Ramos (cell line): ENCODE data around the gene FIGN.

Source experiments
- in situ Hi-C: fragments of 300-500 bp; cut with MboI; formaldehyde crosslinking; loops from one replicate; pipeline ENCODE4 v1.14.3; 2022; ENCODE audit warnings: low sequenced_read_pairs; ENCODE audit not compliant: unreplicated experiment

FIGN gene, protein sequence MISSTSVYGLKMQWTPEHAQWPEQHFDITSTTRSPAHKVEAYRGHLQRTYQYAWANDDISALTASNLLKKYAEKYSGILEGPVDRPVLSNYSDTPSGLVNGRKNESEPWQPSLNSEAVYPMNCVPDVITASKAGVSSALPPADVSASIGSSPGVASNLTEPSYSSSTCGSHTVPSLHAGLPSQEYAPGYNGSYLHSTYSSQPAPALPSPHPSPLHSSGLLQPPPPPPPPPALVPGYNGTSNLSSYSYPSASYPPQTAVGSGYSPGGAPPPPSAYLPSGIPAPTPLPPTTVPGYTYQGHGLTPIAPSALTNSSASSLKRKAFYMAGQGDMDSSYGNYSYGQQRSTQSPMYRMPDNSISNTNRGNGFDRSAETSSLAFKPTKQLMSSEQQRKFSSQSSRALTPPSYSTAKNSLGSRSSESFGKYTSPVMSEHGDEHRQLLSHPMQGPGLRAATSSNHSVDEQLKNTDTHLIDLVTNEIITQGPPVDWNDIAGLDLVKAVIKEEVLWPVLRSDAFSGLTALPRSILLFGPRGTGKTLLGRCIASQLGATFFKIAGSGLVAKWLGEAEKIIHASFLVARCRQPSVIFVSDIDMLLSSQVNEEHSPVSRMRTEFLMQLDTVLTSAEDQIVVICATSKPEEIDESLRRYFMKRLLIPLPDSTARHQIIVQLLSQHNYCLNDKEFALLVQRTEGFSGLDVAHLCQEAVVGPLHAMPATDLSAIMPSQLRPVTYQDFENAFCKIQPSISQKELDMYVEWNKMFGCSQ

DNA sequence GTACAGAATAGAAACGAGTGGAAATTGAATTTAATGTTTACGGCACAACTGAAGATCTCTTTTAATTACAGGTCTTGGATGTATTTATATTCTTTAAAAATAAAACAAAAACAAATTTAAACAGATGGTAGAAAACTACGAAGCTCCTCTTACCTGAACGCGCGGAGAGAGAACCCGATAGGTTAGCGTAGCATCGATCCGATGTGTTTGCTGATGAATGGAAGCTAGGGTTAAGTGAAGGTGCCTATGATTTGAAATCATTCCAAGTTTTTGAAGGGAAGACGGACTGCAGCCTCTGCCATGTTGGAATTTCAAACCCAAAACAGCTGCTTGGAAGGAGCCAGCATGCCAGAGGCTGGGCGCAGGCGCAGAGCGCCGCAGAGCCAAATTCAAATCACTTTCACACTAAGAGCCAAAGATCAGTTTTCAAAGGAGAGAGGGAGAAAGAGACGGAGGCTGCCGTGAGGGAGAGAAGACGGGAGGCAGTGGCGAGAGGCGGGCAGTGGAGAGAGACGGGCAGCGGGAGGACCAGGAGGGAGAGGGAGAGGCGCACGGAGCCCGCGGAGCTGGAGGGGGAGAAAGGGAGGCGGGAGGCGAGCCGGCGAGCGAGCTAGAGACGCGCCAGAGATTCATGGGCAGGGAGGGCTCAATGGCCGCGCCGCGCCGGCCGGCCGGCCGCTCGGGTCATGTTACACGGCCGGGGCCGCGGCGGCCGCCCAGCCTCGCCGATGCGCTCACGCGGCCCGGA is at the start of gene FIGN:
Gene FIGN (minus strand): TSS at position 324 of the 748 bp plus-strand sequence. CDS start 1,081 bp downstream, outside the sequence.
- in situ Hi-C loops: no loop called here

DNA sequence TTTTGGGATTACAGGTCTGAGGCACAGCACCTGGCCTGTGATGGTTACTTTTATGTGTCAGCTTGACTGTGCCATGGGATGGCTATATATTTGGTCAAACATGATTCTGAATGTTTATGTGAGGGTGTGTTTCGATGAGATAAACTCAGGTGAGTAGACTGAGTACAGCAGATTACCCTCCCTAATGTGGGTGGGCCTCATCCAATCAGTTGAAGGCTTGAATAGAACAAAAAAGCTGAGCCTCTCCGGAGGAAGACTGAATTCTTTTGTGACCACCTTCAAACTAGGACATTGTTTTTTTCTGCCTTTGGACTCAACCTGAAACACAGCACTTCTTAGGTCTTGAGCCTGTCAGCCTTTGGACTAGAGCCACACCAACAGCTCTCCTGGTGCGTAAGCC is 49.4 kb upstream of the FIGN start:
- in situ Hi-C loops: no loop called here

DNA sequence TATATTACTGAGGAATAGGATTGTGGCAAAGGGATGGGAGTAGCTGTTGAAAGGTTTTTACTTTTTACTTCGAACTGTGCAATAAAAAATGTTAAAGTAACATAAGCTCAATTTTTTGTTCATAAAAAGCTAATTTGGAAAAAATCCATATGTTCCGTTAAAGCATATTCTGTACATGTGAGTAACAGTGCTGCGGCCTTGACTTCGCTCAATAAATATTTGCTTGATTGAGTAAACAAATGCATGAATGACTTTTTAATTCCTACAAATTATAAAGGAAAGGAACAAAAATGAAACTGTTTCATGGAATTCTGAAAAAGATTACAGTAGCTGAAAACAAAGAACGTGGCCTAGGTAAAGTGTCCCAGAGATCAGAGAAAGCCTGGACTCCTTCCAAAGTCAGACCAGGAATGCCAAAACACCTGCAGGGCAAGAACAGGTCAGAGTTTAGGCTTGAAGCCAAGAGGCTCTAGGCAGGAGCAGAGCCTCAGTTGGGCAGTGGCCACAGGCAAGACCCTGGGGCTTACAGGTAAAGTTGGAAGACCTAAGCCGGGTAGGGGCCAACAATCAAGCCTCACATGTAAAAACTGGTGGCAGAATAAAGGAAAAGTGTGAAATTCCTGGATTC is 44.3 kb upstream of the FIGN start:
- in situ Hi-C loops: no loop called here

DNA sequence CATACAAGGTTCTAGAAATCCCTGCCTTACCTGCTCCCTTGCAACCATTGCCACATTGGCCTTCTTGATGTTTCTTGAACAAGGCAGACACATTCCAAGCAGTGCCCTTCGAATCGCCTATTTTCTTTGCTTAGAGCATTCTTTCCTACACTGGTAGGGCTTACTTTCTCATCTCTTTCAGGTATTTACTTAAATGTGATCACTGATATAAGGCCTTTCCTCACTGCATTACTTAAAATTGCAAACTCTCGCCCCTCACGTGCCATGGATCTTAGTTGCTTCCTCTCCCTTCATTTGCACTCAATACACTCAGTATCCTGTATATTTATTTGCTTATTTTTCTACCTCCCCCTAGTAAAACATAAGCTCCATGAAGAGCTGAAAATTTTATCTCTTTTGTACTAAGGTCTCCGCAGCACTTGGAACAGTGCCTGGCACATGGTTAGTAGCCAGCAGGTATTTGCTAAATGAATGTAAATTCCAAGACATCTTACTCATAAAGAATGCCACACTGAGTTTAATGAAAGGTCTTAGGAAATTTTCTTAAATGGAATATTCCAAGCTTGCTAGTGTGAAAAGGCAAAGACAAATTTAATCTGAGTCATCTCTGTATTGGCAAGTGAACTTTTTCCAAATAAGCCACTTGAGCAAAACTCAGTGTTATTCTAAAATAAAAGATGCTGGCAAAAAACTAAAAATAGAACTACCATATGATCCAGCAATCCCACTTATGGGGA is 42.4 kb upstream of the FIGN start:
- in situ Hi-C loops: no loop called here

DNA sequence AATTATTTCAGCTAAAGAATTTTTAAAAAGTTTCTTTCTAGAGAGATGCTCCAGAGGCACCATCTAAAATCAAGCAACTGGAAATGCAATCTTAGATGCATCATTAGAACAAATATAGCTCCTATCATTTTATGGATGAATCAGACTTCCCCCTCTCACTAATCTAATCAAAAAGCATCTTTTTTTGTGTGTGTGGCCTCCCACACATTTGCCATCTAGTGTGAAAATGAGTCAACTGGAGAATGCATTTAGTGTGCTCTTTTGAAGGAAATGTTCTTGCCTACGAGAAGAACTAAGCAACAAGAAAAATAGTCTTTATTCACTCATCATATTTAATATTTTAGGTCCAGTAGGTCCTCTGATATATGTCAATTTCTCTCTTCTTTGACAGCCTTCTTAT is 39.5 kb upstream of the FIGN start:
- in situ Hi-C loops: no loop called here

DNA sequence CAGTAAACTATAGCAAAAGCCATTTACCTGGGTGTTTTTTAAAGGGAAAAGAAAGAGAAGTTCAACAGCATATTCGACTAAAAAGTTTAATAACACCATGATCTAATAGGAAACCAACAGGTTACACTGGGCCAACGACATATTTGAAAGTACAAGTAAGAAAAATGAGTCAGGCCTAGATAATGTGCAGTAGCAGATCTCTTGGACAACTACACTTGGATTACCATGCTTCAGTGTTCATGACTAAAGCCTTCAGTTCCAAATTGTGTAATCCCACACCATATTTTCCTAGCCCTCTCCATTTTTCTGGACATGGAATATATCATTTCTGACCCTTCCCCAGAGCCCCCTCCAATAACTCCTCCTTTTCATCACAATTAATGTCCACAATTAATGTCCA is 39.1 kb upstream of the FIGN start:
- in situ Hi-C loops: no loop called here

DNA sequence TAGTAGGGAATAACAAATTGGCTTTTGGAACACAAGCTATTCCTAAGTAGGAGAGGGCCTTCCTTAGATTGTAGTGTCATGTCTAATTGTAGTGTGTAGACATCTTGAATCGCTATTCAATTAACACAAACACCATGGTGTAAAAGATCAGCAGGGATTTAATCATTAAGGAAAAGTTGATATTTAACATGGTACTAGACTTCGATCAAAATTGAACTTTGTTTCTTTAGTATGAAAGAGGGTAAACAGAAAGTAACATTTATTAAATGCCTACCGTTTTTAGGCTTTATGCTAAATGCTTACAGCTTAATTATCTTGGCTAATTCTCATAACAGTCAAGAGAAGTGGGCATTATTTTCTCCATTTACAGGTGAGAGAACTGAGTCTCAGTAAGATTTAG is 37.5 kb upstream of the FIGN start:
- in situ Hi-C loops: no loop called here

DNA sequence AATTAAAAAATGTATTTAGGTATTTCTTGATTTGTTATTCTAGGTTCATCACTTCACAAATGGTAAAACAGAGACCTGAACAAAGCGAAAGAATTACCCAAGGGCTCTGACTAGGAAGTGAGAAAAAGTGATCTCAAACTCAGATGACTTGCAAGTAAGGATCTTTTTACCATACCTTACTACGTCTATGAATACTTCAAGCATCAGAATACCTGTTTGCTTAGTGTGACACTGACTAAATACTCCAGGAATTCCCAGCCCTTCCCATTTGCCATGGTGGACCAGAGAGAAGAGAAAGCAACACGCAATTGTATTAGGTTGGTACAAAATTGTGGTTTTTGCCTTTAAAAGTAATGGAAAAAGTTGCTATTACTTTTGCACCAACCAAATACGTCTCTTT is 35.8 kb upstream of the FIGN start:
- in situ Hi-C loops: no loop called here

DNA sequence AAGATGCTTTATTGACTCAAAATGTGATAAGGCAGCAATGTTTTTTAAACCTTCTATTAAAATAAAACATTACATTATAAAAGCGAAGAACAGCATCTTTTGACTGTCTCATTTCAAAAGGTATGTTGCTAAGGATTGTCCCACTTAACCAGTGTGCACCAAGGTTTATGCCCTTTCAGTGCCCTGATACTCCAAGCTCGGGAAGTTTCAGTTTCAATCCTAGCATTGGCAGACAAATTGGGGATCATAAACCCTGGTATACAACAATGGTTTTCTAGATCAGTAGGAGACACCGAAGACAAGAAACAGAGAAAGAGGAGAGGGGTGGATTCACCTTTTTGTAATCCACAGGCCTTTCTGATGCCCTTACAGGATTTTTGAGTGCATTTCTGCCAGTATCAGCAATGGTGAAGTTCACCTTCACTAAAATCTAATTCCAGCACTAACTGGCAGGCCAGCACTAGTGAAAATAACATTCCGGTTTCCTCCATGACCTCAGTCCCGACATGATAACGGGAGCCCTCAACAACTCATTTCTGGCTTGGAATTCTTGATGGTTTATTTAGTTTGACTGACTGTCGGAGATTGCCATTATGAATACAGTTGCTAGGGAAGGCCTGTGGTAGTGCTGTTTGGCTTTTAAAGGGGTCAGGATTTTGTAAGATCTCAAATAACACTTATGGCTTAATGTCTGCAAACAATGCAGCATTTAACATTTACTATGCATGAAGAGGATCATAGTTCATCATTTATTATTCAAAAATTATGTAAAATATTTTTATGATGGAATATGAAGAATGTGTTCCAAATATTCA is 33.3 kb upstream of the FIGN start:
- in situ Hi-C loops: no loop called here

DNA sequence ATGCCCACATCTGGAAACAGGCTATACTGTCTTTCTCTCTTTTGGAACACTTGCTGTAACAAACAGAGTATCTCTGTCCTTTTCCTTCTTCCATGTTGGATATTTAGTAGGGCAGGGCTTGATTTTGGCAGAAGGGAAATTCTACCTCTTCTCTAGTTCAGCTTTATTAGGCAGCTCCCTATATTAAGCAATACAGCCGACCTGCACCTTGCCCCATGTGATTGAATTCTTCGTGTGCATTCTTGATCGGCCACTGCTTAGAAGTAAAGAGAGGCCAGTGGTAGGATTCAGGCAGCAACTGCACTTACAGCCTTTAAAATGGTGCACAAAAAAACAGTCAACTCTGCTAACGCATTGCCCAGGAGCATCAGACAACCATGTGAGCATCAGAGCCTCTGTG is 31.3 kb upstream of the FIGN start:
- in situ Hi-C loops: no loop called here

DNA sequence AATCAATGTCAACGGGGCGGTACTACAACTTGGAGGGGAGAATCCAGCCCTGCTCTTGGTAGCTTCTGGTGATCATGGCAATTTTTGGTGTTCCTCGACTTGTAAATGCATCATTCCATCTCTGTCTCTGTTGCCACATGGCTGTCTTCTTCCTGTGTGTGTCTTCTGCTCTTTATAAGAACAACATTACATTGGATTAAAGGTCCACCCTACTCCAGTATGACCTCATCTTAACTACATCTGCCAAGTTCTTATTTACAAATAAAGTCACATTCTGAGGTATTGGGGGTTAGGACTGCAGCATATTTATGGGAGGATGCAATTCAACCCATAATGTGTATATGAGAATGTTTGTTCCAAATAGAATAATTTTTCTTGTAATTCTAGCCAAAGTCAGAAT is 28.8 kb upstream of the FIGN start:
- in situ Hi-C loops: no loop called here

DNA sequence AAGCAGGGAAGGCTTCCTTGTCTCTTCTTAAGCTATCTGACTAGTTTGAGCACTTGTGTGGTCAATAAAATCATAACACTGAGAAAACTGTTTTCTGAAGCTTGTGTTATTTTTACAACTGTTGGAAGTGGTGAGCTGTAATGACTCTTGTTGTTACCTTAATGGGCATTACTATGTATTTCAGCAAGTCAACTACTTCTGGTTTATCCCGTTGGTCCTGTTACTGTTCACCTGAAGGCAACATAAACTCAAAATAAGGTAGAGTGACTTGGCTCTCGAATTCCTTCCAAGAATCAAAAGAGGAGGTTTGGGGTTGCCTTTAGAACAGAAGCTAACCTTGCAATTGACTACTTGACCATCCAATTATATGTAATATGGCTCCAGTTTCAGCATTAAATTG is 23.2 kb upstream of the FIGN start:
- in situ Hi-C loops: no loop called here

DNA sequence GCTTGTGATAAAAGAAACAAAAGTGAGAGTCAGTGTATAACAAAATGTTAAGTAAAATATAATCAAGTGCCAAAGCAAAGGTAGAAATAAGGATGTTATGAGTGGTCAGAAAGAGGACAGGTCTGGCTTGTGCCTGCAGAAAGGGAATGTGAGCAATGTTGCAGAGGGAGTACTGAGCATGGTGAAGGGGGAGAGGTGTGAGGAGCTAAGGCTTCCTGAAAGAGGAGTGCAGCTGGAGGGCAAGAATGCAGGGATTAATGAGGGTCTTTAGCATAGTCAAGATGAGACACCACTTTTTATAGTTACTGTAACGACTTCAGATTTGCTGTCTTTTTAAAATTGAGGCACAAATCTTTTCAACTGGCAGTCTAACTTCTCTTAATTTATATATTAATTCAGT is 22.0 kb upstream of the FIGN start:
- in situ Hi-C loops: no loop called here

DNA sequence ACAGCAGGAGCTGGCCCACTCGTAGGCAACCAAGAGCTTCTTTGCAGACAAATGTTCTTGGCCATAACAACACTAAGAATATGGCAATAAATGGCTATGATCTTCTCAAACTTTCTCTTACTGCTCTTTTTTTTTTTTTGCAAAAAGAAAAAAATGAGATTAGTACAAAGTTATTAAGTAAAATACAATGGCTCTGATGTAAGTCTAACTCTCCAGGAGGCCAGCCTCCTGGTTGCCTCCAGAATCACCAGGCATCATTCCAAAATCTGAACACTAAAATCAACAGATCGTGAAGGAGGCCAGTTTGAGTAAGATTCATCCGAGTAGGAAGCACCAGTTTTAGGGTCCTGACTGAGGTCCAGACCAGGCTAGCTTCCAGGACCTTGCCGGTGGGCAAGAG is 20.8 kb upstream of the FIGN start:
- in situ Hi-C loops: no loop called here

DNA sequence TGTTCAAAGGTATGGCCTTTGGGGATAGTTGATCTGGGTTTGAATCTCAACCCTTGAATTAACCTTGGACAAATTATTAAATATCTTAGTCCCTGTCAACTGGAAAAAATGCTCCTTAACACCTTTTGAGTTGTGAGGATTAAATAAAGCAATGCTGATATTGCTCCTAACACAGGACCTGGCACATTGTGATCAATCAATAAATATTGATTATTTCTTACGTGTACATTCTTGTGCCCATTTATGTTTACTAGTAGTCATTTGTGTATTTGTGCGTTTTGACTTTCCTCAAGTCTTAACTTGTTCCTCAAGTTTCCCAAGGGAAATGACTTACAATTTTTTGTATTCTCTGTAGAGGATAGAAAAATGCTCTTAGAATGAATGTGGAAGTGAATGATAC is 19.6 kb upstream of the FIGN start:
- in situ Hi-C loops: no loop called here

DNA sequence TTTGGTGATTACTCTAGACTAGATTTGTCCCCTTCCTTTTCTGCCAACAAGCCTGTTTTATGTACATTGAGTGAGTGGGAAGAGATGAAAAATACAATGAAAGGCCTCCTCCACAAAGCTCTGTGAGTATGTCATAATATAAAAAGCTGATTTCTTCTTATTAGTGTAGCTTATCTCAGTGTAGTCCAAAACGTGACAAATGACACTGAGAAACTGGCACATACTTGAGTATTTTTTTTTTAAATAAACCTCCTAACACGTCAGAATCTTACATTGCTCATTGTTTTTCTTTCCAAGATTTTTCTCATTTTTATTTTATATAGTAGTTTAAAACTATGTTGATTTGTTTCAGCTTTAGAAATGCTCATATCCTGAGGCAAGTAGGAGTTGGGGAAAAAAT is 17.9 kb upstream of the FIGN start:
- in situ Hi-C loops: no loop called here

DNA sequence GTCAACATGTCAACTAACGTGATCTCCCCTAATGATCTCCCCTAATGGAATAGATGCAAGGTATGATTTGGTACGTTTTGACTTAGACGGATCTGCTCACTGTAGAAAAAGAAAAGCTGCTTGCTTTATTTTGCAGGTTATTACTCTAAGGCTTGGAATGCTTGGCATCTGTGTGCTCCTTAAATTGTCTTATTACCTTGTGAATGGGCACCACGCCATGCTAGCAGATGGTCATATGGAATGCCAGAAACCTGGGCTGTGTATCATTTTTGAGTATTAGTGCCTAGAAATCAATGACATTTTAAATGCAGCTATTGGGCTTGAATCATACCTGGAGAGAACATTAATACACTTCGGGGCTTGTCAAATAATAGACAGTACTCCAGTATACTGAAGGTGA is 16.5 kb upstream of the FIGN start:
- in situ Hi-C loops: no loop called here

DNA sequence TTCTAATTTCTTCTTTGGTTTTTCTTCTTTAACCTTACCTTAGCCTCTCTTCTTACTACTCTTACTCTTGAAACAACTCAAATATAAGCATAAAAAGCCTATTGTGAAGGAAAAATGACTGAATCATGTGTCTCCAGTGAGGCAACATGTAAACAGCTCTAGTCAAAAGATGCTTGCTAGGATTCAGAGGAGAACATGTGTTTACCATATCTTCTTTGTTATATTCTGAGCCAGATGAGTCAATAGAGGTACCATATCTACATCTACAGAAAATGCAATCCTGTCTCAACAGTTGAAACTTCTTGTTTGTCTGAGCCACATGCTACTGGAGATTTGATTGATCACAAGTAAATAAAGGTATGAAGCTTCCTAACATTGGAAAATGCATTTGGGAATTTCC is 15.9 kb upstream of the FIGN start:
- in situ Hi-C loops: no loop called here

DNA sequence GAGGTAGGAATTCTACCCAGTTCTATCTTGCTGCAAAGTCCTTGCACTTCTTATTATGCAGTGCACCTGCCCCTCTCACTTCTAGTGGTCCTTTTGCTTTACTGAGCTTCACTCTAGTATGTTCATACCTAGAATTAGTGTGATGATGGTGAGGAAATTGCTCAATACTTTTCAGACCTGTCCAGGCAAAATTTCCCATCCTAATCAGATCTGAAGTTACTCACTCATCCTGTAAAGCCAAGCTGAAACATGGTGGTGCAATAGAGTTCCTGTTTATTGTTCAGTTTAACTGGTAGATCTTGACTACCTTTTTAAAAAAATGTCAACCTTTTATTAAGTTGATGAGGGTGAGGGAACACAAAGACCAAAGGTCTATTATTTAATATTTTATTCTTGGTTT is 12.6 kb upstream of the FIGN start:
- in situ Hi-C loops: no loop called here
